HG02970 (cell line): Measurements from ENCODE around the gene DNMT1.
"Not testable (repeated sequence)": the region's sequence is repeated elsewhere in the genome, so short reads cannot be mapped to it uniquely, and the experiment has no call there.

Experiments used
- ATAC-seq: cut with Tn5 transposase; IDR thresholded peaks from one replicate; pipeline ENCODE4 v1.9.1; 2021; ENCODE audit warnings: mild to moderate bottlenecking, moderate library complexity, moderate number of reproducible peaks; ENCODE audit not compliant: unreplicated experiment, low FRiP score

The DNMT1 gene

DNA sequence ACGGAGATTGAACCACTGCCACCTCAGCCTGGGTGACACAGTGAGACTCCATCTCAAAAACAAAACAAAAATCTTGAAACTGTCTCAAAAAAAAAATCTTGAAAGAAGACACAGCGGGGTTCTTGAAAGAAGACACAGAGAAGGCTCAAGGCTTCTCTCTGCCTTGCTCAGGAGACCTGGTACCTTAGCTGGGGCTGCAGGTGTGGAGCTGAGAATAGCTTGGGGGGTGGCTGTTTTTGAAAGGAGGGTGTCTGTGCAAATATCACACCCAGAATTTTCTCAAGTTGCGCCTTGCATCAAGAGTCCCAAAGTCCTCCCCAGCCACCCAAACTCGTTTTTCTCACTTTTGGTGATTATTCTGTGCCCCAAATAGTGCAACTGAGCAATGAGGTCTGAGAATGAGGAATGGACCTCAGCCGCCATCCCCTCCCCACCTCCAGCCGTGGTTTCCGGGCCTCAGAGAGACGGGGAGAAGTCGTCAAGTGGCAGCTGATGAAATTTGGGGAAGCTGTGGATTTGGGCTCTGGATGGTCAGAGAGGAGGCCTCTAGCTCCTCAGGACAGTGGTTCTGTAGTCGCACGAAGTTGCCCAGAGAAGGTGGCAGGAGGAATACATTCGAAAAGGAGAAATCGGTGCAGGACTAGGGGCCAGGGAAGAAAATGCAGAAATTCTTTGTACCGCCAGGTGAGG, 27.6 kb upstream of the DNMT1 start:
- ATAC-seq, result no peak

DNA sequence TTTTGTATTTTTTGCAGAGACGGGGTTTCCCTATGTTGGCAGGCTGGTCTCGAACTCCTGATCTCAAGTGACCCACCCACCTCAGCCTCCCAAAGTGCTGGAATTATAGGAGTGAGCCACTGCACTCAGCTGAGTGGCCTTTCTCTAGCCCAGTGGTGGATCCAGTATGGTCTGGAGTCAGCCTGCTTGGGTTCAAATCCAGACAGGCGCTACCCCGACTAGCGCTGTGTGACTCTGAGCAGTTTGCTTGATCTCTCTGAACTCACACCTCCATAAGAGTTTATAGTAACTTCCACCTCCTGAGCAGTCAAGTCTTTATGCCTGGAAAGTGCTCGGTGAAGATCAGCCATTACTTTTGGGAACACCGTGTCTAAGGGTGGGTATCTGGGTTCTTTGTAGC, 25.9 kb upstream of the DNMT1 start:
- ATAC-seq, result no peak

DNA sequence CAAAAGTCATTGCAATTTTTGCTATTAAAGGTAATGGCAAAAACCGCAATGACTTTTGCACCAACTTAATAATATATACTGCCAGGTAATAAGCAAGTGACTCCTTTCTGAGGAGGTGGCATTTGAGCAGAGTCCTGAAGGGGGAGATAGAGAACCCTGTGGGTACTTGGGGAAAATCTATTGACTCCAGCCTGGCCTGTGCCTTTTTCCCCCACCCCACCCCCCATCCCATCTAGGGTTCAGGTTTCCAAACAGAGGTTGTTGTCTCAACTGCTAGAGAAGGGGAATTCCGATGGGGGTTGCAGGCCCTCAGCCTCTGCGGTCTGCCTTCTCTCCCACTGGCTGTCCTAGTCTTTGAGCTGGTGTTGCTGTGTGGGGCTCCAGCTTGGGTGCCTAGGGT, 24.9 kb upstream of the DNMT1 start:
- no peak for ATAC-seq

DNA sequence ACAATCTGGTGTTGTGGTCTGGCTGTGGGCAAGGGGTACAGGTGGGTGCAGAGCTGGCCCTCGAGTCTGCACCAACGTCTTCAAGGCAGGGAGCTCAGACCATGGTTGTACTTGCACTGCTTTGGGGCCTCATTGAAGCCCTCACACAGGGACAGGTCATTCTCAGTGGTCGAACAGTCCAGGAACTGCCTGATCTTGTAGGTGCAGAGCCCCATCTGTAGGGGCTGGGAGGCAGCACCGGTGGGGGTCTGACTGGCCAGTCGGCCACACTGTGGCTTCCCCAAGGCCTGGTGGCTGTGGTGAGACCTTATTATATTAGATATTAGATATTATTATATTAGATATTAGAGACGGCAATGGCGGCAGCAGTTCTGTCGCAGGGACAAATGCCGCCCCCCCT, 22.3 kb upstream of the DNMT1 start:
- ATAC-seq, result no peak

DNA sequence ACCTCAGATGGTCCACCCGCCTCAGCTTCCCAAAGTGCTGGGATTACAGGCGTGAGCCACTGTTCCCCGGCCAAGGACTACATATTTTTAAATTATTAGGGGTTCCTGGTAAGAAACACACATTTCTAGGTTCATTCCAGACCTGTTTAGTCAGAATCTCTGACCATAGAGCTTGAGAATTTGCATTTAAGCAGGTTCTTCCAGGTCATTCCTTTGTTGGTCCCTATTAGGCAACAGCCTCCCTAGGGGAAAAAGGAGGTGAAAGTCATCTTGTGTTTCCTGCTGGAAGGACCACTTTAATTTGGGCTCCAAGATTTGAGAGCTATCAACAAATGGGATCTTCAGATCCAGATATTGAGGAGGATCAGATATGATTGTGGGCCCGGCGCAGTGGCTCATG, 20.0 kb upstream of the DNMT1 start:
- no peak for ATAC-seq

DNA sequence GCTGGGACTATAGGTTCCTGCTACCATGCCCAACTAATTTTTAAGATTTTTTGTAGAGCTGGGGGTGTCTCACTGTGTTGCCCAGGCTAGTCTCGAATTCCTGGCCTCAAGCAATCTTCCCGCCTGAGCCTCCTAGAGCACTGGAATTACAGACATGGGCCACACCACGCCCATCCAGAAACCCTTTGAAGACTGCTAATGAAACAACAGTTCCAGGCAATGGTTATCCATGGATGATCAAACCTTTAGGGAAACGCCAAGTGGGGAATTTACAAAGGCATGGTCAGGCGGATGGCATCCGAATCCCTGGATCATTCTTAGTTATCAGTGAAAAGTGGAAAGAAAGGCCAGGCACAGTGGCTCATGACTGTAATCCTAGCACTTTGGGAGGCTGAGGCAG, 16.9 kb upstream of the DNMT1 start:
- no peak for ATAC-seq

DNA sequence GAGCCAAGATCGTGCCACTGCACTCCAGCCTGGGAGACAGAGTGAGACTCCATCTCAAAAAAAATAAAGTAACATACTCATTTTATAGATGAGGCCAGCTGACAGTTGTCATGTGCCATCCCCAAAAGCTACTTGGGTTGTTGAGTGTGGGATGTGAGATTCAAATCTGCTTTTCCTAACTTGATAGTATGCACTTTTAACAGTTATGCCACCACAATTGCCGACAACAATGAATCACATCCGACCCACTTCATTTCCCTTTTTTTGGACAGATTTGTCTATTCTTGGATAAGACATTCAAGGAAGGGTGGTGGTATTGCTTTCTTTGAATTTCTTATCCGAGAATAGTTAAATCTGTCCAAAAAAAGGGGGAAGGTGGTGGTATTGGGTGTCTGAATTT, 16.3 kb upstream of the DNMT1 start:
- ATAC-seq, result no peak

DNA sequence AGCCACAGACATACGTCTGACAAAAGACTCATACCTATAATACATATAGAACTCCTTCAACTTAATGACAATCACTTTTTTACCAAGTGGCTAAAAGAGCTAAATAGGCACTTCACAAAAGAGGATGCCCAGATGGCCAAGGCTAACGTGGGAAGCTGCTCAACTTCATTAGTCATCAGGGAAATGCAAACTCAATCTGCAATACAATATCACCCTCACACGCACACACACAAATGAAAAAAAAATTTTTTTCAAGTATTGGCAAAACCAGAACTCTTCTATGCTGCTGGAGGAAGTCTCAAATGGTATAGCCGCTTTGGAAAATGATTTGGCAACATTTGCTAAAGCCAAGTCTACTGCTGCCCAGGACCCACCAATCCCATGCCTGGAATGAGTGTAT, 14.6 kb upstream of the DNMT1 start:
- ATAC-seq, result no peak

DNA sequence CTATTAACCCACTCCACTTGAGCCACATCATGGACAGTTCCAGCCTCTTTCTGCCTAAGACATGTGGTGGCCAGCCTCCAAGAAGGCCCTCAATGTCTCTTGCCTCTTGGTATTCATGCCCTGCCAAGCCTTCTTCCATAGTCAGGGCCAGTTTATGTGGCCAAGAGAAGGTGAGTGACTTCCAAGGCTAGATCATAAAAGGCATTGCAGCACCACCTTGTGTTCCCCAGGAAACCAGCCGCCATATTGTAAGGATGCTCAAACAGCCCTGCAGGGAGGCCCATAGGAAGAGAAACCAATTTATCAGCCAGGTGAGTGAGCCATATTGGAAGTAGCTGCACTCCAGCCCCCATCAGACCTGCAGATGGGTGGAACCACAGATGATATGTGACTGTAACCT, 12.3 kb upstream of the DNMT1 start:
- no peak for ATAC-seq

DNA sequence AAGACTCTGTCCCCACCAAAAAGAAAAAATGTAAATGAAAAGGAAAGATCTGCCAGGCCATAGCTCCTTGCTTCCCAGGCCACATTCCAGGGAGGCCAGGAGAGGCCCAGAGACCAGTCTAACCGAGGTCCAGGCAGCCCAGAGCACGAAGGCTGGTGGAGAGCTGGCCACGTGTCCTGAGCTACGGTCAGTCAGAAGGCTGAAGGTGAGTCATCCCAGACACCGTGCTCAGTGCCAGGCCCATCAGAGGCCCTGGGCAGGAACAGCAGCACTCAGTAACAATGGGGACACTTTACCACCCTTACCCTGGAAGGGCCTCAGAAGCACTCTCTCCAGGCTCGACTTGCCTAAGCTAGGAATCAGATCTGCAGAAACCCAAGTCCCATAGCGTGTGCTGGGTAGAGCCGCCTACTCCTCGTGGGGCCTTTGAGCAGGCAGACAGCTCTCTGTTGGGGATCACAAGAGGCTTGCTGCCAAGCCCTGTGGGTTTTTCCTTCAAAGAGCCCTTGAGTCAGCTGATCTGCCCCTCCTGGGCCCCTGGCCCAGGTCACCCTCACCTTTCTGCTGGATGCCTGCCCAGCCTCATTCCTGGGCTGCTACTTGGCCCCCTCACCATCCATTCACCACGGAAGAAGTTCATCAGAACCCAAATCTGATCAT, 11.6 kb upstream of the DNMT1 start:
- ATAC-seq, result no peak

DNA sequence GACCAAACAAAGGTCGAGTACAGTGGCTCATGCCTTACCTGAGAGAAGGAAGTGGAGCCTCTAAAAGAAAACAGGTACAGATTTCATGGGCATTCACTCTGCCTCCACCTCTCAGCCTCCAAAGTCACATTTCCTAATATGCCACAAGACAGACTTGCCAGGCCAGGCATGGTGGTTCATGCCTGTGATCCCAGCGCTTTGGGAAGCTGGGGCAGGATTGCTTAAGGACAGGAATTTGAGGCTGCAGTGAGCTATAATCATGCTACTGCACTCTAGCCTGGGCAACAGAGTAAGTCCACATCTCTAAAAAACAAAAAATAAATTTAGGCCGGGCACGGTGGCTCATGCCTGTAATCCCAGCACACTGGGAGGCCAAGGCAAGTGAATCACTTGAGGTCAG, 10.9 kb upstream of the DNMT1 start:
- no peak for ATAC-seq

DNA sequence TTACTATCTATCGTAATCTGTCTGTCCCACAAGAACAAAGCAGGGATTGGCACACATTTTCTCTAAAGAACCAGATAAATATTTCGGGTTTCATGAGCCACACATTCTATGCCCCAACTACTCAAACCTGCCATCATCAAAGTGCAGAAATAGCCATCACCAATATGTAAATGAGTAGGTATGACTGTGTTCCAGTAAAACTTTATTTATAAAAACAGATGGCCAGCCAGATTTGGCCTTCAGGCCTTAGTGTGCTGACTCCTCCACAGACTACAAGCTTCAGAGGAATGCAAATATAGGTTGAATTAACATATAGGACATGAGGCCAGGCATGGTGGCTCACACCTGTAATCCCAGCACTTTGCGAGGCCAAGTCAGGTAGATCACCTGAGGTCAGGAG, 8.9 kb upstream of the DNMT1 start:
- ATAC-seq, result no peak

DNA sequence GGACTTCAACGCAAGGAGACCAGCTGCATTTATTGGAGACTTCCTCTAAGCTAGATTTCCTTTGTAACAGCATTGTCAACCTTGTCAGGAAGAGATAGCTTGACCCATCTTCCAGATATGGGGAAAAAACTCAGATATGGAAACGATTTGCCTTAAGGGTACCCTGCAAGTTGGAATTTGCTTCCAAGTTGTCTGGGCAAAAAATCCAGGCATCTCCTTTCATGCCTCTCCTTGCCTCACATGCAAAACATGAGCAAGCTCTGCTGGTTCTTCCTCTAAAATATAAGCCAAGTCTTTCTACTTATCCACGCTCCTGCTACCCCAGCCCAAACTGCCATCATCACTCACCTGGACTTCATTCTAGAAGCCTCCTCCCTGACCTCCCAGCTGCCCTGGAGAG, 6.4 kb upstream of the DNMT1 start:
- no peak for ATAC-seq

DNA sequence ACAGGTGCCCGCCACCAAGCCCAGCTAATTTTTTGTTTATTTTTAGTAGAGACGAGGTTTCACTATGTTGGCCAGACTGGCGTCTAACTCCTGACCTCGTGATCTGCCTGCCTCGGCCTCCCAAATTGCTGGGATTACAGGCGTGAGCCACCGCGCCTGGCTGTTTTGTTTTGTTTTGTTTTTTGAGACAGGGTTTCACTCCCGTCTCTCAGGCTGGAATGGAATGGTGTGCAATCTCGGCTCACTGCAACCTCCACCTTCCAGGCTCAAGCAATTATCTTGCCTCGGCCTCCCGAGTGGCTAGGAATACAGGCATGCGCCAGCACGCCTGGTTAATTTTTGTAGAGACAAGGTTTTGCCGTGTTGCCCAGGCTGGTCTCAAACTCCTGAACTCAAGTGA, 5.3 kb upstream of the DNMT1 start:
- not testable (repeated sequence) for ATAC-seq

DNA sequence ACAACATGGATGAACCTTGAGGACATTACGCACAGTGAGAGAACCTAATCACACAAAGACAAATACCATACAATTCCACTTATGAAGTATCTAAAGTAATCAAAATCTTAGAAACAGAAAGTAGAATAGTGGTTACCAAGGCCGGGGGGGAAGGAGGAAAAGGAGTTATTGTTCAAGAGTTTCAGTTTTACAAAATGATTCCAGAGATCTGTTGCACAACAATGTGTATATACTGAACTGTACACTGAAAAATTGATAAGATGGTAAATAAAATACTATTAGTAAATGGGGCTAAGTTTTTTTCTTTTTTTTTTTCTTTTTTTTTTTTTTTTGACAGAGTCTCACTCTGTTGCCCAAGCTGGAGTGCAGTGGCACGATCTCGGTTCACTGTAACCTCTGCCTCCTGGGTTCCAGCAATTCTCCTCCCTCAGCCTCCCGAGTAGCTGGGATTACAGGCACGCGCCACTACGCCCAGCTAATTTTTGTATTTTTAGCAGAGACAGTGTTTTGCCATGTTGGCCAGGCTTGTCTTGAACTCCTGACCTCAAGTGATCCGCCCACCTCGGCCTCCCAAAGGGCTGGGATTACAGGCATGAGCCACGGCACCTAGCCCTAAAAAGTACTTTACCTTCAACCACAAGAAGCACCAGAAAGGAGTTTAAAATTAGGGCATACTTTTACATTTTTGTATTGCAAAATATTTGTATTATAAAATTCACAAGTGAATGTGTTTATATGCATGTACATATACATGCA, 4.3 kb upstream of the DNMT1 start:
- not testable (repeated sequence) for ATAC-seq

DNA sequence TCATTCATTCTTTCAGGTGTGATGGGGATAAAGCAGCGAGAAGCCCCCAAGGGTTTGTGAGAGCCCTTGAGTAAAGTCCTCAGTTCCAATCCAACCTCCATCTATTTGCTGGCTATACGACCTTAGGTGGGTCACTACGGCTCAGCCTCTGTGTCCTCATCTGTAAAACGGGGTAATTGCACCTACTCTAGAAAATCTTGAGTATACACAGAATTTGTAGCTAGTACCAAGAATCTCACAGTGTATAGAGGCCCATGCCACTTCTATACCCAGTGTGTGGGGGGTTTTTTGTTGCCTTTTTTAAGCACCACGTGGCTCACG, 406 bp upstream of the DNMT1 start:
- ATAC-seq, result peak; percentile 19

DNA sequence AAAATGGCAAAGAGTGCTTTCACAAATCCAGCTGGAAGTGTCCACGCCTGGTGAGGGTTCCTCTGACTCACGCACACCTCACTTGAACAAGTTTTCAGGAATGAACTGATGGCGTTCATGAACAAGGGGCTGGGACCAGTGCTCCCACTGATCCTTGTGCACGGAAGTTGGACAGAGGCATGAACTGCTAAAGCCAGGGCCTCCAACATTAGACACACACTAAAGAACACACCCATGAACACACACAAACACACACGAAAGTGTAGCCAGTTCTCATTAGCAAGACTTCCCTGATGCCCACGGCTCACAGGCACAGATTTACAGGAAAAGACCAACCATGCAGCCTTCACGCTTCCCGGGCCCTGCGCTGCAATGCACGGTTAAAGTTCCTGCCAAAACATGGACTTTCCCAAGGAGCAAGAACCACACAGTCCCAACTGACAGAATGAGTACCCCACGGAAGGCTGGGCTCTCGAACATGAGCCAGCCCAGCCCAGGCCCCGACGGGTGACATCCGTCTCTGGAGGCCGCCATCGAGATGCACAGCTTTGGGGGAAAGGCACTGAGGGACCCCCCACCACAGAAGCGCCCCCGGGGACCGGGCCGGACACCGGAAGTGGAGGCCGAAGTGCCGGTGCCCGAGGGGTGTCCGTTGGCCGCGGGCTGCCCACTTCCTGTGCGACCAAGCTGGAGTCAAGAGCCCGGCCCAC, 808 bp downstream of the DNMT1 start:
- peak; percentile 21 for ATAC-seq

DNA sequence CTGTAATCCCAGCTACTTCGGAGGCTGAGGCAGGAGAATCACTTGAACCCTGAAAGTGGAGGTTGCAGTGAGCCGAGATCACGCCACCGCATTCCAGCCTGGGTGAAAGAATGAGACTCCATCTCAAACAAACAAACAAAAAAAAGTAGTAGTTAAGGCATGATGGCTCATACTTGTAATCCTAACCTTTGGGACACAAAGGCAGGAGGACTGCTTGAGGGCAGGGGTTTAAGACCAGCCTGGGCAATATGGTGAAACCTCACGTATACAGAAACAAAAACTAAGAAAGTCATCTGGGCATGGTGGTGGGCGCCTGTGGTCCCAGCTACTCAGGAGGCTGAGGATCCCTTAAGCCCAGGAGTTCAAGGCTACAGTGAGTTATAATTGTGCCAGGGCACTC, 1.8 kb downstream of the DNMT1 start:
- no peak for ATAC-seq

DNA sequence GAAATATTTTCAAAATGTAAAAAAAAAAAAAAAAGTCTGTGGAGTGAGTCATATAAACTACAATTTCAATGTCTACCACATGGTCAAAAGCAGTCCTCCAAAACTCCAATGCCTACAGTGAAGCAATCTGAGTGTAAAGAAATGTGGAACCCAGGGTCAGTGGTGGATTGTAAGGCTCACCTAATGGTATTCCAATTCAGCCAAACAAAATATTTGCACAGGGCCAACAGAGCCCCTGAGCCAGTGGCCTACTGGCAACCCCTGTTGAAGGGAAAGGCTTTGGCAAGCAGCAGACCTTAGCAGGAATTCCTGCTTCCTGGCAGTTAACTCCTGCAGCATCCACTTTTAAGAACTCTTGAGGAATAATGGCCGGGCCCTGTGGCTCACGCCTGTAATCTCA, 3.4 kb downstream of the DNMT1 start:
- no peak for ATAC-seq

DNA sequence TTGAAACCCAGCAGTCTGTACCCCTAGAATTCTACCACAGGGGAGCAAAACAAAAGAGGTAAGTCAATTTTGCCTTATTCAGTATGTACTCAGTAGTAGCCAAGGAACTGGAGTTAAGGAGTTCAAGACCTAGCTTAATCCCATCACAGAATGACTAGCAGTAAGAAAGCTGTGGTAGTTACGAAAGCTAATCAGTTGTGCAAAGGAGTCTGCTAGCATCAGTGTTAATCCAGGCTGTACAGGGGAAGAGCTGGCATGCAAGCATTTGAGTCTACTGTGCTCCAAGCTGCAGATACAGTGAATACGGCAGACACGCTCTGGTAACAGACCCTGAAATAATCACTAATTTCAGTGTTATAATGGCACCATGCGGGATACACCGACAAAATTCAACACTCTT, 4.7 kb downstream of the DNMT1 start:
- no peak for ATAC-seq

DNA sequence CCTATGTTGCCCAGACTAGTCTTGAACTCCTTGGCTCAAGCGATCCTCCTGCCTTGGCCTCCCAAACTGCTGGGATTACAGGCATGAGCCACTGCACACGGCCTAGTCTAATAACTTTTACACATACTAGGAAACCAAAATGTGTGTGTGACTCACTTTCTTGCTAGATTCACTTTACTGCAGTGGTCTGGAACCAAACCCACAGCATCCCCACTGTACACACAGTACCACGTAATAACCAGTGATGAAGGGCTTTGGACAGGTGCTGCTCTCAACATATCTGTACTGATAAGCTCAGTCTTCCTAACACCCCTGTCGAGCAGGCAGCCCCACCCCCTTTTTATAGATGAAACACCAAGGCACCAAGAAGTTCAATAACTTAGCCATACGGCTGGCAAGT, 5.1 kb downstream of the DNMT1 start:
- ATAC-seq, result no peak
